Measurements from ENCODE around the gene DRD3. TPM values are rescaled to one million over a fixed set of nuclear protein-coding genes. Genes with fewer than 3 reads are reported as not detected.

Gene DRD3
- polyA plus RNA-seq, 1 of the 3 experiments (the other 2 are of a cell fraction) = not detected

DNA sequence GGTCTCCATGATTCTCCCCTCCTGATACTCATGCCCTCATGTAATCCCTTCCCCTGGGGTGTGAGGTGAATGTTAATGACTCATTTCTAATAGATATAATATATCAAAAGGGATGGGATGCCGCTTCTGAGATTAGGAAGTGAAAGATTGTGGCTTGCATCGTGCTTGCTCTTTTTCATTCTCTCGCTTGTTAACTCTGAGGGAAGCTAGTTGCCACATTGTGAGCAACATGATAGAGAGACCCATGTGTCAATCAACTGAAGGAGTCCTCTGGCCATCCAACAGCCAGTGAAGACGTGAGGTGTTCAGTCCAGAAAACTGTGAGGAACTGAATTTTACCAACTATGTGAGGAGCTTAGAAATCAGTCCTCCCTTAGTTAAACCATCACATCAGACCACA lies 28.9 kb upstream of the DRD3 start:
- POLR2A ChIA-PET = no interaction called here
- Histone ChIP-seq H3K4me2 (no peak overlapping the region), H3K4me1 (ENCODE audit: control insufficient read depth in 1 of 2, insufficient read depth in 2 of 2, low read depth in 1 of 2, low read length in 1 of 2) (no peaks in the 10 kb centered on the region), H4K20me1 (ENCODE audit: insufficient read depth) (no peaks in the 10 kb centered on the region), H3K4me3 (ENCODE audit: low read depth in 2 of 2, low read length in 1 of 2) (no peak overlapping the region), H3F3A (replicated peaks; ENCODE audit: insufficient read depth) (no peaks in the 10 kb centered on the region), H3K9ac (no peak overlapping the region), H3K36me3 (replicated peaks in 1 of 2; ENCODE audit: control insufficient read depth in 1 of 2, insufficient read depth in 2 of 2, low read length in 1 of 2) (no peaks in the 10 kb centered on the region), H3K27me3 (ENCODE audit: insufficient read depth) (no peaks in the 10 kb centered on the region), H3K9me3 (no peaks in the 10 kb centered on the region), H3K27ac (ENCODE audit: low read depth in 2 of 2, low read length in 1 of 2) (no peak overlapping the region), H3K9me2 (no peaks in the 10 kb centered on the region), H3K79me2 (ENCODE audit: insufficient read depth) (no peaks in the 10 kb centered on the region), H2AFZ (ENCODE audit: low read depth) (no peak overlapping the region)
- WGBS (ENCODE audit: low lambda C conversion rate) = 44% methylated on average over 4 of the region's 4 CpGs
- no peak for DNase-seq
- TF ChIP-seq FOXJ3 (CRISPR knock-in tag; IDR thresholded peaks at IDR 0.05) = no peak
- TF ChIP-seq YY1 (IDR thresholded peaks at IDR 0.05; ENCODE audit: low read depth) = no peak
- no peak for TF ChIP-seq JUND (IDR thresholded peaks at IDR 0.05)
- TF ChIP-seq IRF3 (IDR thresholded peaks at IDR 0.05; ENCODE audit: low read depth, low read length) = no peak
- TF ChIP-seq, protein P1, sequence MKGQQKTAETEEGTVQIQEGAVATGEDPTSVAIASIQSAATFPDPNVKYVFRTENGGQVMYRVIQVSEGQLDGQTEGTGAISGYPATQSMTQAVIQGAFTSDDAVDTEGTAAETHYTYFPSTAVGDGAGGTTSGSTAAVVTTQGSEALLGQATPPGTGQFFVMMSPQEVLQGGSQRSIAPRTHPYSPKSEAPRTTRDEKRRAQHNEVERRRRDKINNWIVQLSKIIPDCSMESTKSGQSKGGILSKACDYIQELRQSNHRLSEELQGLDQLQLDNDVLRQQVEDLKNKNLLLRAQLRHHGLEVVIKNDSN (IDR thresholded peaks at IDR 0.05; ENCODE audit: borderline replicate concordance, low read depth) = no peak
- TF ChIP-seq FOXM1 (IDR thresholded peaks at IDR 0.05; ENCODE audit: low read depth) = no peak
- TF ChIP-seq RXRA (IDR thresholded peaks at IDR 0.05; ENCODE audit: borderline replicate concordance, low read depth) = no peak
- TF ChIP-seq USF2 (IDR thresholded peaks at IDR 0.05; ENCODE audit: borderline replicate concordance, low read depth, low read length) = no peak
- no peak for TF ChIP-seq TAF1 (IDR thresholded peaks at IDR 0.05; ENCODE audit: borderline replicate concordance, low read depth, low read length)
- TF ChIP-seq TCF12 (IDR thresholded peaks at IDR 0.05) = no peak
- TF ChIP-seq EZH2phosphoT487 (IDR thresholded peaks at IDR 0.05; ENCODE audit: borderline replicate concordance, low read depth) = no peak
- TF ChIP-seq POLR2AphosphoS5 (IDR thresholded peaks at IDR 0.05; ENCODE audit: low read depth, low read length) = no peak
- no peak for TF ChIP-seq GATA2 (CRISPR knock-in tag; IDR thresholded peaks at IDR 0.05)
- TF ChIP-seq EP300 (IDR thresholded peaks at IDR 0.05; ENCODE audit: borderline replicate concordance in 1 of 2, low read depth in 1 of 2, low read length in 1 of 2) = no peak
- TF ChIP-seq SMC3 (IDR thresholded peaks at IDR 0.05; ENCODE audit: low read depth, low read length) = no peak
- no peak for TF ChIP-seq NFIC (IDR thresholded peaks at IDR 0.05; ENCODE audit: borderline replicate concordance)
- CTCF ChIA-PET = no interaction called here

- Histone ChIP-seq H3K4me2 (no peak overlapping the region), H3K27ac (ENCODE audit: low read depth in 2 of 2, low read length in 1 of 2) (no peak overlapping the region), H3K79me2 (ENCODE audit: insufficient read depth) (no peaks in the 10 kb centered on the region), H4K20me1 (ENCODE audit: insufficient read depth) (no peaks in the 10 kb centered on the region), H3K9ac (no peak overlapping the region), H3K36me3 (replicated peaks in 1 of 2; ENCODE audit: control insufficient read depth in 1 of 2, insufficient read depth in 2 of 2, low read length in 1 of 2) (no peaks in the 10 kb centered on the region), H3K27me3 (ENCODE audit: insufficient read depth) (no peaks in the 10 kb centered on the region), H3K4me3 (ENCODE audit: low read depth in 2 of 2, low read length in 1 of 2) (no peak overlapping the region), H2AFZ (ENCODE audit: low read depth) (no peak overlapping the region), H3F3A (replicated peaks; ENCODE audit: insufficient read depth) (no peaks in the 10 kb centered on the region), H3K9me3 (no peaks in the 10 kb centered on the region), H3K4me1 (ENCODE audit: control insufficient read depth in 1 of 2, insufficient read depth in 2 of 2, low read depth in 1 of 2, low read length in 1 of 2) (no peaks in the 10 kb centered on the region), H3K9me2 (no peaks in the 10 kb centered on the region)
- no peak for DNase-seq
- WGBS (ENCODE audit: low lambda C conversion rate) = 32% methylated on average over 3 of the region's 3 CpGs
- no peak for TF ChIP-seq CHD2 (IDR thresholded peaks at IDR 0.05; ENCODE audit: low read length, partially characterized antibody)
- TF ChIP-seq FOXJ3 (CRISPR knock-in tag; IDR thresholded peaks at IDR 0.05) = no peak
- TF ChIP-seq RXRA (IDR thresholded peaks at IDR 0.05; ENCODE audit: borderline replicate concordance, low read depth) = no peak
- TF ChIP-seq, protein P1 (IDR thresholded peaks at IDR 0.05; ENCODE audit: borderline replicate concordance, low read depth) = no peak
- TF ChIP-seq SMC3 (IDR thresholded peaks at IDR 0.05; ENCODE audit: low read depth, low read length) = no peak
- no peak for TF ChIP-seq ELF1 (IDR thresholded peaks at IDR 0.05)
- no peak for TF ChIP-seq MEF2A (IDR thresholded peaks at IDR 0.05; ENCODE audit: borderline replicate concordance, low read depth)
- no peak for TF ChIP-seq RAD21 (IDR thresholded peaks at IDR 0.05; ENCODE audit: low read length)
- ChIA-PET POLR2A (no interaction called here), CTCF (no interaction called here)
These were observed 27.5 kb upstream of the DRD3 start for GRCh38 chr3:114206342-114206741.

Measured in SK-N-SH (cell line).